T-helper 2 cell treated with Interferon-gamma antibody and Interleukin-4, amounts not matched to agents 5 μg/mL and 100 μg/mL, for 36 hours (primary cell): ENCODE measurements around the gene SCAI.
"Not testable (repeated sequence)": the region's sequence is repeated elsewhere in the genome, so short reads cannot be mapped to it uniquely, and the experiment has no call there.

Experiments
- DNase-seq: peaks from one replicate; pipeline ENCODE4 v3.0.0; 2021; ENCODE audit warnings: low spot score
- H3K27ac Mint-ChIP-seq: one replicate; pipeline ENCODE4 v1.8.0; 2021; ENCODE audit warnings: mild to moderate bottlenecking, mixed read lengths
- H3K27me3 Mint-ChIP-seq: one replicate; pipeline ENCODE4 v1.8.0; 2021; ENCODE audit warnings: low read depth, mixed read lengths
- H3K36me3 Mint-ChIP-seq: one replicate; pipeline ENCODE4 v1.8.0; 2021; ENCODE audit warnings: low read depth, mixed read lengths
- H3K4me1 Mint-ChIP-seq: one replicate; pipeline ENCODE4 v1.8.0; 2021; ENCODE audit warnings: low read depth, mixed read lengths
- H3K4me3 Mint-ChIP-seq: one replicate; pipeline ENCODE4 v1.8.0; 2022; ENCODE audit warnings: mild to moderate bottlenecking, moderate library complexity, mixed read lengths
- H3K9me3 Mint-ChIP-seq: one replicate; pipeline ENCODE4 v1.8.0; 2021; ENCODE audit warnings: mixed read lengths

The SCAI gene

GRCh38 chr9:125140576-125140975, 2.8 kb downstream of the SCAI start:
- peaks cover 23% of the 10 kb centered on the region for H3K36me3 Mint-ChIP-seq
- no peak for DNase-seq
- peaks cover 22% of the 10 kb centered on the region for H3K4me1 Mint-ChIP-seq
- H3K27me3 Mint-ChIP-seq = no peaks in the 10 kb centered on the region
- H3K9me3 Mint-ChIP-seq = no peaks in the 10 kb centered on the region
- H3K27ac Mint-ChIP-seq = no peak overlapping the region
- no peak overlapping the region for H3K4me3 Mint-ChIP-seq

DNA sequence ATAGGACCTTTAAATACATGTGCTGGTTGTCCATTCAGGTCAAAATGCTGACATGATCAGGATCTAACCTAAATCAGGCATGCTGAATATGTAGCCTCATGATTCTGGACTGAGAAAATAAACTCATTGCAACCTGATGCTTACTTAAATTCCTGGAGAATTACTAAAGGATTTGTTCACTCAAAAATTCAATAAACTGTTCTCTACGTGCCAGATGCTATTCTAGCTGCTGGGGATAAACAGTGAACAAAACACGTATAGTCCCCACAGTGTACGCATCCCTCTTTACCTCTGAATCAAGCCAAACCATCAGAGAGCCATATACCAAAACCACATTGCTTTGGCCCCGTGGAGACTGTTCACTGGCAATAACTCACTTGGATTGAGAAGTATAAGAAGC, 6.1 kb downstream of the SCAI start:
- peaks cover 37% of the 10 kb centered on the region for H3K36me3 Mint-ChIP-seq
- no peak overlapping the region for H3K27ac Mint-ChIP-seq
- no peak overlapping the region for H3K4me3 Mint-ChIP-seq
- H3K4me1 Mint-ChIP-seq = peaks cover 25% of the 10 kb centered on the region
- DNase-seq = no peak
- no peaks in the 10 kb centered on the region for H3K27me3 Mint-ChIP-seq
- H3K9me3 Mint-ChIP-seq = peaks cover 14% of the 10 kb centered on the region

DNA sequence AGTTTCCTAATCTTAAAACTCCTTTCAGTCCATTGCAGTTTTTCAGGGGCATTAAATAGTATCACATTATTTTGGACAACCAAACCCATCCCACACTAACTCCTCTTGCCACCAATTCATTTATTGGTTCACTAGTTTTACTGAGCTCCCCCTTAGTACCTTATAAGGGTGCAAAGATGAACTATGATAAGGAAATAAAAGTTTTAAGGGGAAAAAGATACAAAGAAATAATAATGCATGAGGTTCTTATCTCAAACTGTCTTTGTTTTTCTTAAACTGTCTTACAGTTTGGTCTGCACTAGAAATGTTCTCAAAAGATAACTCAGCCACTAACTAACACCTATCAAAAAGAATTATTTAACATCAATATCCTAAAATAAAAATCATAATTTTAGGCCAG, 8.4 kb downstream of the SCAI start:
- peaks cover 14% of the 10 kb centered on the region for H3K9me3 Mint-ChIP-seq
- H3K4me3 Mint-ChIP-seq = no peak overlapping the region
- no peak overlapping the region for H3K27ac Mint-ChIP-seq
- H3K36me3 Mint-ChIP-seq = peaks cover 37% of the 10 kb centered on the region
- no peaks in the 10 kb centered on the region for H3K27me3 Mint-ChIP-seq
- DNase-seq = no peak
- H3K4me1 Mint-ChIP-seq = peaks cover 24% of the 10 kb centered on the region

GRCh38 chr9:125133403-125134329, 9.7 kb downstream of the SCAI start:
- Mint-ChIP-seq H3K36me3 (peaks cover 28% of the 10 kb centered on the region), H3K27me3 (no peaks in the 10 kb centered on the region), H3K4me1 (peaks cover 18% of the 10 kb centered on the region), H3K27ac (peak overlapping the region; percentile 58), H3K9me3 (peaks cover 14% of the 10 kb centered on the region), H3K4me3 (no peak overlapping the region)
- peak; percentile 15 for DNase-seq

DNA sequence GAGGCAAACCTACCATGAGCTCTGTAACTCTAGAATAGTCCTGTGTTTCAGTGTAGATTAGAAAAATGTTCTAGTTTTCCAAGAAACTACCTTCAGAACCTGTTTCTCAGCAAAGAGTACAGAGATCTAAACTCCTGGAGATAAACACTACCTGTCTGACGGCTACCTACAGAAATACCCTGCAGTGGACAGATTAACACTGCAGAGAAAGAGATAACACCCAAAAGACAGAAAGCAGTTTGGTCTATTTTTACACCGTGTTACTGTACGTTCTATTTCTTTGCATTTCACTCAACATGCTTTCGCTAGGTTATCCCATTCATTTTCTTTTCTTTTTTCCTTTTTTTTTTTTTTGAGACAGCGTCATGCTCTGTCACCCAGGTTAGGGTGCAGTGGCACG, 11.6 kb downstream of the SCAI start:
- Mint-ChIP-seq H3K36me3 (peaks cover 22% of the 10 kb centered on the region), H3K4me1 (peaks cover 24% of the 10 kb centered on the region), H3K4me3 (no peak overlapping the region), H3K9me3 (peaks cover 14% of the 10 kb centered on the region), H3K27ac (no peak overlapping the region), H3K27me3 (no peaks in the 10 kb centered on the region)
- no peak for DNase-seq

GRCh38 chr9:125126019-125126746, 17.1 kb downstream of the SCAI start:
- H3K27ac Mint-ChIP-seq = peak overlapping the region; percentile 96
- peak overlapping the region; percentile 80 for H3K4me3 Mint-ChIP-seq
- H3K27me3 Mint-ChIP-seq = no peaks in the 10 kb centered on the region
- peaks cover 12% of the 10 kb centered on the region for H3K36me3 Mint-ChIP-seq
- peaks cover 36% of the 10 kb centered on the region for H3K4me1 Mint-ChIP-seq
- DNase-seq = peak; percentile 83
- no peaks in the 10 kb centered on the region for H3K9me3 Mint-ChIP-seq

GRCh38 chr9:125125523-125125922, 17.8 kb downstream of the SCAI start:
- Mint-ChIP-seq H3K27ac (peak overlapping the region; percentile 96), H3K27me3 (no peaks in the 10 kb centered on the region), H3K4me1 (peaks cover 43% of the 10 kb centered on the region), H3K4me3 (peak overlapping the region; percentile 80), H3K9me3 (no peaks in the 10 kb centered on the region), H3K36me3 (peaks cover 12% of the 10 kb centered on the region)
- DNase-seq = no peak

GRCh38 chr9:125121146-125121545, 22.2 kb downstream of the SCAI start:
- Mint-ChIP-seq H3K4me1 (peaks cover 48% of the 10 kb centered on the region), H3K36me3 (peaks cover 12% of the 10 kb centered on the region), H3K27me3 (no peaks in the 10 kb centered on the region), H3K27ac (peak overlapping the region; percentile 78), H3K4me3 (peak overlapping the region; percentile 35), H3K9me3 (no peaks in the 10 kb centered on the region)
- no peak for DNase-seq

GRCh38 chr9:125119643-125120286, 23.6 kb downstream of the SCAI start:
- Mint-ChIP-seq H3K4me1 (peaks cover 39% of the 10 kb centered on the region), H3K36me3 (peaks cover 10% of the 10 kb centered on the region), H3K27ac (peak overlapping the region; percentile 68), H3K4me3 (peak overlapping the region; percentile 5), H3K27me3 (no peaks in the 10 kb centered on the region), H3K9me3 (peaks cover 3% of the 10 kb centered on the region)
- no peak for DNase-seq

DNA sequence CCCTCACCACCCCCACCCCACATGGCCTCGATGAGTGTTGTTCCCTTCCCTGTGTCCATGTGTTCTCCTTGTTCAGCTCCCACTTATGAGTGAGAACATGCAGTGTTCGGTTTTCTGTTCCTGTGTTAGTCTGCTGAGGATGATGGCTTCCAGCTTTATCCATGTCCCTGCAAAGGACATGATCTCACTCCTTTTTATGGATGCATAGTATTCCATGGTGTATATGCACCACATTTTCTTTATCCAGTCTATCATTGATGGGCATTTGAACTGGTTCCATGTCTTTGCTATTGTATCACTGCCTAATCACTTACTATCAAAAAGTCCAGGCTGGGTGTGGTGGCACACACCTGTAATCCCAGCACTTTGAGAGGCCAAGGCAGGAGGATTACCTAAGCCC, 24.6 kb downstream of the SCAI start:
- Mint-ChIP-seq H3K36me3 (peaks cover 15% of the 10 kb centered on the region), H3K27ac (peak overlapping the region; percentile 15), H3K4me1 (peaks cover 31% of the 10 kb centered on the region)
- H3K27me3 Mint-ChIP-seq, DNase-seq, H3K4me3 Mint-ChIP-seq, H3K9me3 Mint-ChIP-seq: not testable (repeated sequence)

DNA sequence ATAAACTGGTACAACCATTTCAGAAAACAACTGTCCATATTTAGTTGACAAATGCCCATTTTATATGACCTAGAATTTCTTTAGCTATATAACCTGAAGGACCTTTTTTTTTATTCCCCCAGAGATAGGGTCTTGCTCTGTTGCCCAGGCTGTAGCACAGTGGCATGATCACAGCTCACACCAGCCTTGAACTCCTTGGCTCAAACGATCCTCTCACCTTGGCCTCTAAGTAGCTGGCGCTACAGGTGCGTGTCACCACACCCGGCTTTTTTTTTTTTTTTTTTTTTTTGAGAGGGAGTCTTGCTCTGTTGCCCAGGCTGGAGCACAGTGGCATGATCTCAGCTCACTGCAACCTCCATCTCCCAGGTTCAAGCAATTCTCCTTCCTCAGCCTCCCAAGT, 28.8 kb downstream of the SCAI start:
- not testable (repeated sequence) for H3K4me3 Mint-ChIP-seq, DNase-seq, H3K27ac Mint-ChIP-seq, H3K27me3 Mint-ChIP-seq
- Mint-ChIP-seq H3K36me3 (peaks cover 36% of the 10 kb centered on the region), H3K9me3 (peaks cover 27% of the 10 kb centered on the region), H3K4me1 (peaks cover 14% of the 10 kb centered on the region)

DNA sequence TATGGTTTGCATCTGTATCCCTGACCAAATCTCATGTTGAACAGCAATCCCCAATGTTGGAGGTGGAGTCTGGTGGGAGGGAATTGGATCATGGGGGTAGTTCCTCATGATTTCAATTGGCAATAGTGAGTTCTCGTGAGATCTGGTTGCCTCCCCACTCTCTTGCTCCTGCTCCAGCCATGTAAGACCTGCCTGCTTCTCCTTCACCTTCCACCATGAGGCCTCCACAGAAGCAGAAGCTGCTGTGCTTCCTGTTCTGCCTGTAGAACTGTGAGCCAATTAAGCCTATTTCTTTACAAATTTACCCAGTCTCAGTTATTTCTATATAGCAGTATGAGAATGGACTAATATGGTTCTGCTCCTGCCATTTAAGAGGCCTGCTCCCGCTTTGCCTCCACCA, 32.9 kb downstream of the SCAI start:
- DNase-seq = no peak
- H3K36me3 Mint-ChIP-seq = peaks cover 36% of the 10 kb centered on the region
- peaks cover 3% of the 10 kb centered on the region for H3K4me1 Mint-ChIP-seq
- H3K9me3 Mint-ChIP-seq = peaks cover 26% of the 10 kb centered on the region
- no peak overlapping the region for H3K27ac Mint-ChIP-seq
- no peaks in the 10 kb centered on the region for H3K27me3 Mint-ChIP-seq
- no peak overlapping the region for H3K4me3 Mint-ChIP-seq

DNA sequence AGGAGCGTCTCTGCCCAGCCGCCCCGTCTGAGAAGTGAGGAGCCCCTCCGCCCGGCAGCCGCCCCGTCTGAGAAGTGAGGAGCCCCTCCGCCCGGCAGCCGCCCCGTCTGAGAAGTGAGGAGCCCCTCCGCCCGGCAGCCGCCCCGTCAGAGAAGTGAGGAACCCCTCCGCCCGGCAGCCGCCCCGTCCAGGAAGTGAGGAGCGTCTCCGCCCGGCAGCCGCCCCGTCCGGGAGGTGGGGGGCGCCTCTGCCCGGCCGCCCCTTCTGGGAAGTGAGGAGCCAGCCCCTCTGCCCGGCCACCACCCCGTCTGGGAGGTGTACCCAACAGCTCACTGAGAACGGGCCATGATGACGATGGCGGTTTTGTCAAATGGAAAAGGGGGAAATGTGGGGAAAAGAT, 34.8 kb downstream of the SCAI start:
- not testable (repeated sequence) for DNase-seq, H3K27ac Mint-ChIP-seq, H3K4me1 Mint-ChIP-seq, H3K27me3 Mint-ChIP-seq, H3K4me3 Mint-ChIP-seq
- Mint-ChIP-seq H3K36me3 (peaks cover 26% of the 10 kb centered on the region), H3K9me3 (peaks cover 20% of the 10 kb centered on the region)
